Measurements from ENCODE around the gene DNAJC18.
"Not testable (repeated sequence)": the region's sequence is repeated elsewhere in the genome, so short reads cannot be mapped to it uniquely, and the experiment has no call there.

DNAJC18 gene

DNA sequence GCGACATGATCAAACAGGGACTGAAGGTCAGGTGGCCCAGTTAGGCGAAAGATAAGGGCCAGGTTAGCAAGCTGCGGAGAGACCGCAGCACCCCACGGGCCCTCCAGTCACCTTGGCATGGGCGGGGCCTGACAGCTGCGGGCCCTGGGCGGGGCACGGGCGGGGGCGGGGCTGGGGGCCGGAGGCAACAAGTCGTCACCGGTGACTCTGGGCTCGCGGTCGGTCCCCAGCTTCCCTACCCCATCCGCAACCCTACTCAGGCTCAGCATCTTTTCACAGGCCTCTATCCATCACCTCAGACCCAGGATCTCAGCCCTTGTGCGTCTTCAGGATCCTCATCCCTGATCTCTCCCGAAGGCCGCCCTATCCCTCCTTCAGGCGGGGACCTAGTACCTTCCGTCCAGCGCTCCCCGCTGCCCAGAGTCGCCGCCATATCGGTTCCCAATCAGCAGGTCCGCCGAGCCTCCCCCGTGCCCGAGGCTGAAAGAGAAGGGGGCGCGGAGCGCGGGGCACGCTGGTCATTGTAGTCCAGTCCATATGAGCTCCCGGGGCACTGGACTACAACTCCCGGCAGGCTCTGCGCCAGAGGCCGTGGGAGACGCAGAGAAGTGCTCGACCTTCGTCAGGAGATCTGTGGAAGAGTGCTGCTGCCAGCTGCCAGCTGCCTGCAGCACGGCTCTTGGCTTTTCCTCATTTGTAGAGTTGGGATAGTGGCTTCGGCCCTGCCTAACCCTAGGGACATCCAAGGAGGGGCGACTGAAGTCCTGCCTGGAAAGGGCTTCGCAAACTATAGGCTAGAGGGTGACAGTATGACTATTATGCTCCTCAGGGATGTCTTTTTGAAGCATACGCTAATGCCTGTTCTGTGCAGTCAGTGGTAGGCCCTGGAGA, at the start of gene DNAJC18:
DNAJC18 (minus strand) TSS at position 513 of the 891 bp plus-strand sequence; CDS start at position 433, 80 bp downstream.
- peak; percentile 87 for DNase-seq

DNA sequence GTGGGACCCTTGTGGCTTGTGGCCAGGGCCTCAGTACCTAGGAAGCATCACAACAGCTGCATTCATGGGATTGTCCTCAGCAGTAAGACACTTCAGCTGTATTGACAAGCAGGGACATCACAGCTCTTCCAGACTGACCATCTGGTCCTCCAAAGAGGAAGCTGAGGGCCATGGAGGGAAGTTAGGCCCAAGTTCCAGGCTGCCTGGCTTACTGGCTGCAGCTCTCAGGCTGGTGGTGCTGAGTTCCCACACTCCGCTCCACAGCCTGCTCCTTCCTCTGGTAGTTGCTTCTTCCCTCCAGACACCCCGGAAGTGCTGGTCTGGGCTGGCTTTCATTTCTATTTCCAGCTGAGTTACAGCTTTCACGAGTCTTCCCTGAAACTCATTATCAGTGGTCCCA, 48.9 kb upstream of the DNAJC18 start:
- DNase-seq, result no peak

DNA sequence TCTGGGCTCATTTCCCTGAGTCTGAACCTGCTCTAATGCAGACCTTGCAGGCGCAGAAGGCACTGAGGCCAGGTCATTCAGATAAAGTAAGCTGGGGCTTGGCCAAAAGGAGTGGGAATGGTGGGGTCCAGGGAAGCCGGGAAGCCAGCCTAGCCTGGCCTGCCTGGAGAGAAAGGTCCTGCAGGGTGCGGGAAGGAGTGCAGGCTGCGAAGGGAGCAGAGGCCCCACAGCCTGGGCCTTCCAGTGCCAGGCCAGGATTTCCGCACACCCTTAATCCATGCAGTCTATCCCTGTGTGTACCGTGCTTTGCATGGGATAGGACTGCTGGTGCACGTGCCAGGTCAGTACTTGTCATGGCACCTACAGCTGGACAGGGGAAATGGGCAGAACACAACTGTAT, 46.9 kb upstream of the DNAJC18 start:
- DNase-seq, result no peak

- not testable (repeated sequence) for DNase-seq
Observed at GRCh38 chr5:139482890-139483208, 43.5 kb upstream of the DNAJC18 start.

- DNase-seq, result peak; percentile 53
Observed at GRCh38 chr5:139482050-139482889, 42.9 kb upstream of the DNAJC18 start, which contains the start of gene STING1. Gene STING1 (minus strand): TSS chr5:139482758. CDS start chr5:139481704, 1,054 bp downstream.

- DNase-seq, result no peak
Observed at GRCh38 chr5:139481580-139482049, 42.3 kb upstream of the DNAJC18 start.

DNA sequence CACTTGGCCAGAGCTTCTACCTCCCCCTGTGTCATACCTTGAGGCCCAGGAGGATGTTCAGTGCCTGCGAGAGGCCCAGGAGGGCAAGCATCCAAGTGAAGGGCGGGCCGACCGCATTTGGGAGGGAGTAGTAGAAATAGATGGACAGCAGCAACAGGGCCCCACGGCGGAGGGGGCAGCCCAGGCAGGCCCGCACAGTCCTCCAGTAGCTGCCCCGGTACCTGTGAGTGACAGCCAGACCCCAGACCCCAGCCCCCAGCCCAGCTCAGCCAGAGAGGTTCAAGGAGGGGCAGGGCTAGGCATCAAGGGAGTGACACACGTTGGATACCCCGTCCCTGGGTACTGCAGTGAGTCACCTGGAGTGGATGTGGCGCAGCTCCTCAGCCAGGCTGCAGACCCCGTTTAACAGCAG, 41.8 kb upstream of the DNAJC18 start:
- DNase-seq, result peak; percentile 48

DNA sequence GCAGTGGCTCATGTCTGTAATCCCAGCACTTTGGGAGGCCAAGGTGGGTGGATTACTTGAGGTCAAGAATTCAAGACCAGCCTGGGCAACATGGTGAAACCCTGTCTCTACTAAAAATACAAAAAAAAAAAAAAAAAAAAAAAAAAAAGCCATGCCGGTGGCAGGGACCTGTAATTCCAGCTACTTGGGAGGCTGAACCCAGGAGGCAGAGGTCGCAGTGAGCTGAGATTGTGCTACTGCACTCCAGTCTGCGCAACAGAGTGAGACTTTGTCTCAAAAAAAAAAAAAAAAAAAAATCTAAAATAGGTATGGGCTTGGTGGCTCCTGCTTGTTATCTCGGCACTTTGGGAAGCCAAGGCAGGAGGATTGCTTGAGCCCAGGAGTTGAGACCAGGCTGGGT, 40.4 kb upstream of the DNAJC18 start:
- not testable (repeated sequence) for DNase-seq

DNA sequence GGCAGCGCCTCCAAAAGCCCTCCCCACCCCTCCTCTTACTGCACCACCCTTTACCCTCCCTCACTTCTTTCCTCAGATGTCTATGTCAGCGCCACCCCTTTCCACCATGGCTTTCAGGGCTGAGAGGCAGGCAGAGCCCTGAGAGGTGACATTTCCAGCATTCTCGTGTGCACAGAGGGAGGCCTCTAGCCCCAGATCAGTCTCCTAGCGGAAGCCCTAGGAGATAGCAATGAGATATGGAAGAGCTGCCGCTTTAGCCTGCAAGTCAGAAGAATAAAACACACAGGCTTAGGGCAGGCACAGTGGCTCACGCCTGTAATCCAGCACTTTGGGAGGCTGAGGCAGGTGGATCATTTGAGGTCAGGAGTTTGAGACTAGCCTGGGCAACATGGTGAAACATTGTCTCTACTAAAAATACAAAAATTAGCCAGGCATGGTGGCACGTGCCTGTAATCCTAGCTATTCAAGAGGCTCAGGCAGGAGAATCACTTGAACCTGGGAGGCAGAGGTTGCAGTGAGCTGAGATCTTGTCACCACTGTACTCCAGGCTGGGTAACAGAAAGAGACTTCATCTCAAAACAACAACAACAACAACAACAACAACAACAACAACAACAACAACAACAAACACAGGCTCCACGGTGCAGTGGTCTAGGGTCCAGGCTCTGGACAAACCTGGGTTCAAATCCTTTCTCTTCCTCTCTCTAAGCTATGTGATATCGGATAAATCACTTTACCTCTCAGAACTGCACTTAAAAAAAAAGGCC, 39.5 kb upstream of the DNAJC18 start:
- not testable (repeated sequence) for DNase-seq

DNA sequence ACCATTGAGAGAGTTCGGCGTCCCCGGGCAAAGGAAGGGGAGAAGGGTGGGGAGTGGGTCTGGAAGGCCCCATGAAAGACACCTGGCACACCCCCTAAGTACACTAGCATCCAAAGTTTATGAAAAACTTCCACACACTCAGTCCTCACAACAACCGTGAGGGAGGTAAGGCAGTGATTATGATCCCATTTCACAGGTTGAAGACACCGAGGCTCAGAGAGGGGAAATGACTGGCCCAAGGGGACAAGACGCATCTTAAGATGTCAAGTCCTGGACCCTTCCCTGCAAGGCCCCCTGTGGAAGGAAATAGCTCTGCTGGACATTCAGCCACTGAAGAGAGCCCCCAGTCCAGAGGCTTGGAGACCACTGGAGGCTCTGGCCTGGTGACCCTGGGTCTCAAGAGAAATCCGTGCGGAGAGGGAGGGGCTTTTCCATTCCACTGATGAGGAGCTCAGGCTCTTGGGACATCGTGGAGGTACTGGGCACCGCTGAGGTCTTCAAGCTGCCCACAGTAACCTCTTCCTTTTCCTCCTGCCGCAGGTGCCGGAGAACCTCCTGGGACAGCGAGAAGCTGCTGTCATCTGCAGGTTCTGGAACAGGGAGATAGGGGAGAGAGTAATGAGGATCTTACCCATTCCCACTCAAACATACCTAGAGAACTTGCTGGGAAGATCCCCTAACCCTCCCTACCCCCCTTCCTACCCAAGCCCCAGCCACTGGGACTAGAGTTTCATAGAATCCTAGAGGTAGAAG, 36.7 kb upstream of the DNAJC18 start:
- no peak for DNase-seq

- no peak for DNase-seq
Observed at GRCh38 chr5:139474890-139475791, 35.8 kb upstream of the DNAJC18 start.

DNA sequence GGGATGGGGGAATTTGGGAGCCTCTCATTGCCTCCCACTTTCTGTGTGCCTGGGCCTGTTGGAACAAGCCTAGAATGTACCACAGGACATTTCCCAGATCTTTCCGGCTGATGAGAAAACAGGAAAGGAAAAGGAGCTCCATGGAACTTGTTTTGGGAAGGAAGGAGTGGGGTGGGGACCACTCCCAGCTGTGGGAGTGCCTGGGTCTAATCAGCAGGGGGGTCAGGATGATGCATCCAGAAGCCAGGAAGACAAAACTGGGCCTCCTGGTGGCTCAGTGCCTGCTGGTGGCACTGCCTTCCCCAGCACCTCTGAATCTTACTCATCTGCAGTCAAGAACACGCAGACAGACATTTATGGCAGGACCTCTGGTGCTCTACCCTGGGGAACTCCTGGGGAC, 34.2 kb upstream of the DNAJC18 start:
- no peak for DNase-seq

DNA sequence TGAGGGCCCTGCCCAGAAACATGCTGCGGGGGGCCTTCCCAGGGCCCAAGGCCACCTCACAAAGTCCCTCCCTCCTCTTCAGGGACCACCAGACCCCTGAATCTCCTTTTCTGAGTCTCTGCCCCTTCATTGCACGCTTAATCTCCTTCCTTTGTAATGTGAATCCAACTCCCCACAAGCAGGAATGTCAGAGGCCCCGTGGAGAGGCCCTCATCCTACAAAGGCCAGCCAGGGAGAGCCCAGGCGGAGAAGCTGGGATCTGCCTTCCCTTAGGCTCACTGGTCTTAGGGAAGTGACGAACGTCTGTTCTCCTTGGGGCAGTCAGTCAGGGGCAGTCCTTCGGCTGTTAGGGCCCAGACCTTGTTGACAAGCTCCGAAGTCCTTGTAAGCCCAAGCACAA, 33.8 kb upstream of the DNAJC18 start:
- no peak for DNase-seq

GRCh38 chr5:139472386-139473030, 33.2 kb upstream of the DNAJC18 start:
- DNase-seq, result no peak

DNA sequence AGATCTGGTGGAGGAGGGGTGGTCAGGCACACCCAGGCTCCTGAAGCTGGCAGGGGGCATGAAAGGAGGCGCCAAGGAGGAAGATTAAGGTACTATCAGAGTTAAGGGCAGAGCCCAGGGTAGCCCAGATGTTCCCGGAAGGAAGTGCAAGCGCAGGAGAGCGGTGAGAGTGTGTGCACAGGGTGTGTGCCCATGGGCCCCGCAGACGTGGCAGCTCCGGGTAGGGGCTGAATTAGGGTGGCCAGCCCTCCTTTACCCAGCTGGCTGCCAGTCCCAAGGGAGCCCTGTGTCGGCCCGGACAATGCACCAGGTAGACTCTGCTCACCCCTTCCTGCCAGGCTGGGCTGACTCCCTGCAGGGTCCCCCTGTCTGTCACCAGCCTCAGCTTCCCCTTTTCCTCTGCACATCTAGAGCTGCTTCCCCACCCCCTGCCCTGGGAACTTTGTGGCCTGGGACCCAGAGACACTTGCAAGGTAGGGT, 31.5 kb upstream of the DNAJC18 start, which contains the start of gene SMIM33:
SMIM33 (plus strand) TSS at position 184 of the 480 bp plus-strand sequence; CDS start at position 302, 118 bp downstream.
- no peak for DNase-seq

- DNase-seq, result no peak
Observed at GRCh38 chr5:139468421-139468931, 29.2 kb upstream of the DNAJC18 start.

GRCh38 chr5:139462586-139463276, 23.4 kb upstream of the DNAJC18 start, which contains the start of gene ECSCR:
Gene ECSCR (minus strand): TSS chr5:139462743. CDS start chr5:139462670, 73 bp downstream.
- no peak for DNase-seq

DNA sequence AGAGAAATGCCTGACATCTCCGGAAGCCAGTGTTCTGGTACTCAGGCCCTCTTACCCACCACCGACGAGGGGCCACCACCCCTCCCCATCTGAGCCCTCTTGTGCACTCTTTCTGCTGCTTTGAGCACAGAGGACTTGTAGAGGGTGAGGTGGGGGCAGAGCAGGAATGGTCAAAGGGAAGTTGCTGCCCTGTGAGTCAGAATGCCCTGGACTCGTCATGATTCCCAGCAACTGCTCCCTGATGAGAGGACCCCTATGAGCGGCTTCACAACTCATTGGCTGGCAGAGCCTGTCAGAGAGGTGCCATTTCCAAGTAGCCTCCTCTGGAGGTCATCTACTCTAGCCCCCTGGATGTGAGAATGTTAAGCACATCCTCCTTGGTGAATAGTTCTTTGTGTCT, 22.4 kb upstream of the DNAJC18 start:
- no peak for DNase-seq

DNA sequence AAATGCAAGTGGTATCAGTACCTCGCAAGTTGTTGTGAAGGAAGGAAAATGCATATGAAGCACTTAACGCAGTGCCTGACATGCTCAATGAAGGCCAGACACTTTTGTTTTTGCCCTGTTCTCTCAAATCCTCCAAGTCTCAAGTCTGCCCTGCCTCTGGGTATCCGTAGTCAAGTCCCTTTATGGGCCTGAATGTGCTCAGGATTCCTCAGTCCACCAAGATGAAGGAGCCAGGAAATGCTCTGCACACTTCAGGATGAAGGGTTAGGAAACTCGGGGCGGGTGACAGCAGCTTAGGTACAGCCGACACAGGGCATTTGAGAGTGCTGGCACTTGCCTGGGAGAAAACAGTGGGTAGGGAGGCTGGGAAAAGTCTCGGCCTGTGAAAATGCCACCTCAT, 21.9 kb upstream of the DNAJC18 start:
- DNase-seq, result no peak

Data from activated CD4-positive, alpha-beta T cell treated with anti-CD3 and anti-CD28 coated beads, Interleukin-2, amount 50 U/mL, for 1 hour (primary cell).